CD4-positive, alpha-beta T cell treated with Interleukin-17A for 4 hours (primary cell): ENCODE data around the gene DTNBP1.

ENCODE experiments used
- DNase-seq: peaks from one replicate; pipeline ENCODE4 v3.0.0-alpha.2; 2020; ENCODE audit warnings: mixed read lengths

The DTNBP1 gene

DNA sequence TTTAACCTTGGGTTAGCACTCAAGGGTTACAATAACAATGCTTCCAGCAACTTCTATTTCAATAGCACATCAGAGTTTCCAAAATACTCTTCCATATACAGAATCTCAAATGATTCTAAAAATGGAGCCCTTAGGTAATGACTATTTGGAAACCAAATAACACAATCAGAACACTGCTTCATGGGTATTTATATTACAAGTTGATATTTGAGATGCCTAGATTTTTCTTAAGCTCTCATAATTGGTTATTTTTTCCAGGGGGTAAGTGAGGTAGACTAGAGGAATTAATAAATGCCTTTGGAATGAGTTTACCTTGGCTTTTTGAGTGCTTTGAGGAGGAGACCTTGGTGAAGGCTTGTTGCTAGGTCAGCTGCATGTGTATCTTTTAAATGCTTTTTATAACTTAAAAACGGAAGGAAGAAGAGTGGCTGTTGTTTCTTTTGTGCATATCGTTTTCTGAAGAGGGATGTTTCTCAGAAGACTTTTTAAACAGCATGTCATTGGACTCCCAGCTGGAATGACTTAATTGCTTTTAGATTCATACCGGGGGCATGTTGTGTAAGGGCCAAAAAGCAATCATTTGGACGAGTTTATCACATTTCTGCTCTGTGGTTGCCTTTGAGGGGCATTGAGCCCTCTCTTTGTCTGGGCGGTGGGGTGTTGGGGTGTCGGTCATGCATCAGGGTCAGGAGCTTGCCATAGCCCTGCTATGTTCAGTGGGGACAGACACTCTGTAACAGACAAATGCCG lies 186.0 kb downstream of the DTNBP1 start:
- no peak for DNase-seq

DNA sequence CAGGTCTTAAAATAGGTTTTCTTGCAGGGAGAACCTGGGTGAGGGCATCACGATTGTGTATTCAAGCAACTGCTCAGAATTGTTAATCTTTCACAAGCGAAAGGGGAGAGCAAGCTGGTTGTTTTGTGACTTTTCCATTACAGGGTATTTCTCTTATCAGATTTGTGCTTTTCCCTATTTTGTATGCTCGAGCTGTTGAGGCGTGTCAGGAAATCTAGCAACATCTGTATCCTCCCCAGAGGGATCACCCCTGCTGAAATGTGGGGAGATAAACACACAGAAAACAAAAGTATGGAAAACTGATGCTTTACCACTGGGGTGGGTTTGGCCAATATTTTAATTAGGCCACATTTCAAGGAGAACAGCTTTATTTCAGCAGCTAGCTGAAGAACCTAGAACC lies 187.0 kb downstream of the DTNBP1 start:
- DNase-seq = no peak

DNA sequence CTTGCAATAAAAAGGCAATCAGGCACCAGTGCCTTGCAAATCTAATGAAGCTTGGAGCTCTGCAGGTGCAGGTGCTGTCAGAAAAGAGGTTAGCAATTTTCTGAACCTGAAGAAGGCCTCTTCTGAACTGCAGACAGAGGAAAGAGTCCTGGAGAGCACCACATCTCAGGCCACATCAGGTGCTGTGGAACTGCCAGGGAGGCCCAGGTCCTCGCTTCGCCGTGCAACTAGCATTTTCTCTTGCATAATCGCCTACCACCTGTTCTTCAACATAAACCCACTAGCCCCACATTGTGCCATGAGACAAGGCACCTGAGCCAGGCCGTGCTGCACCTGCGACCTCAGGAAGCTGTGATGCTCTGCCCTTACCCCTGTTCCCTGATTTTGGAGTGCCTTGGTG lies 187.6 kb downstream of the DTNBP1 start:
- DNase-seq = no peak

DNA sequence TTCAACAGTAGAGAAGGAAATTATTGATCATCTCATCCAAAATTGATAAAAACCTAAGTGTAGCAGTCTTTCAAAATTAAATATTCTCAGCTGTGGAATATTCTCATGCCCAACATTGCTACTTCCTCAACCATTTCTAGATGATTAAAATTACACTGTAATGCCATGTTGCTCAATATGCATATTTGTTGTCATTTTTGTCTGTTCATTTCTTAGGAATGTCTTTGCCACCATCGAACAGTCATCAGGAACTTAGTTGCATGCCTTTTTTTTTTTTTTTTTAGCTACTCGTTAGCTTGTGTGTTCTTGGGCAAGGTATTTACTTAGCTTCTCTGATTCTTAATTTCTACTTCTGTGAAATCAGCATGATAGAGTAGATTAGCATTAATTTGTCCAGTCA lies 188.6 kb downstream of the DTNBP1 start:
- no peak for DNase-seq

- DNase-seq = no peak
These were observed 189.1 kb downstream of the DTNBP1 start for GRCh38 chr6:15473741-15474161.

GRCh38 chr6:15473174-15473573 lies 189.7 kb downstream of the DTNBP1 start:
- DNase-seq = no peak
